A549 (cell line): ENCODE measurements around the gene MAPK11.

Experiments
- BHLHE40 ChIP-seq: IDR thresholded peaks from 2 replicates; pipeline ENCODE4 v1.6.1; 2012; ENCODE audit warnings: low read depth, low read length, inconsistent platforms
- CHD2 ChIP-seq: fragments of 150-350 bp; IDR thresholded peaks from 2 replicates; pipeline ENCODE4 v1.6.1; 2014; ENCODE audit warnings: low read length; ENCODE audit not compliant: partially characterized antibody
- CTCF ChIP-seq: fragments of >200 bp; sonication (Bioruptor Twin); formaldehyde crosslinking; IDR thresholded peaks from 3 replicates; pipeline ENCODE4 v1.5.1; 2016
- EHMT2 ChIP-seq: fragments of 200-600 bp; sonication (generic); IDR thresholded peaks from 2 replicates; pipeline ENCODE4 v1.6.1; 2016; ENCODE audit warnings: antibody characterized with exemption, low read depth, mild to moderate bottlenecking, moderate library complexity
- ELK1 ChIP-seq: fragments of 150-350 bp; IDR thresholded peaks from 2 replicates; pipeline ENCODE4 v1.6.1; 2014; ENCODE audit warnings: low read depth, mild to moderate bottlenecking, low read length
- EP300 ChIP-seq, 2 experiments: fragments of >200 bp; sonication (Bioruptor Twin); formaldehyde crosslinking; IDR thresholded peaks; 2 replicates in 1 of 2; 3 replicates in 1 of 2; pipeline ENCODE4 v1.6.1; 2016 to 2017
- JUNB ChIP-seq: fragments of >200 bp; sonication (Bioruptor Twin); formaldehyde crosslinking; IDR thresholded peaks from 2 replicates; pipeline ENCODE4 v1.6.1; 2016
- POLR2A ChIP-seq: IDR thresholded peaks from 2 replicates; pipeline ENCODE4 v1.6.1; 2012; ENCODE audit warnings: mild to moderate bottlenecking, low read length
- RAD21 ChIP-seq, 2 experiments: fragments of >200 bp in 1 of 2; sonication (Bioruptor Twin) in 1 of 2; formaldehyde crosslinking in 1 of 2; IDR thresholded peaks in 1 of 2; conservative IDR thresholded peaks in 1 of 2; 2 replicates in 1 of 2; 3 replicates in 1 of 2; pipeline ENCODE4 v1.6.1; 2012 to 2018; ENCODE audit warnings: inconsistent platforms in 1 of 2
- ZFP36 ChIP-seq: fragments of 450-650 bp; IDR thresholded peaks from 2 replicates; pipeline ENCODE4 v1.6.1; 2014; ENCODE audit warnings: borderline replicate concordance; ENCODE audit not compliant: partially characterized antibody

- TF ChIP-seq ZFP36 (no peak), EHMT2 (no peak), CTCF (no peak), JUNB (no peak), POLR2A (no peak), ELK1 (no peak), BHLHE40 (no peak), RAD21 (conservative IDR thresholded peaks at IDR 0.05 in 1 of 2, IDR thresholded peaks at IDR 0.05 in 1 of 2) (no peak), CHD2 (no peak), EP300 (IDR thresholded peaks at IDR 0.05) (no peak)
Observed at GRCh38 chr22:50269970-50270665, at the start of gene MAPK11.
